ENCODE measurements around the gene NLGN1. TPM values are rescaled to one million over a fixed set of nuclear protein-coding genes. Genes with fewer than 3 reads are reported as not detected.
"Not testable (repeated sequence)": the region's sequence is repeated elsewhere in the genome, so short reads cannot be mapped to it uniquely, and the experiment has no call there.

NLGN1 gene
- 1 to 10 TPM; 2.2 to 5.8 (median 3.0) TPM for total RNA-seq

DNA sequence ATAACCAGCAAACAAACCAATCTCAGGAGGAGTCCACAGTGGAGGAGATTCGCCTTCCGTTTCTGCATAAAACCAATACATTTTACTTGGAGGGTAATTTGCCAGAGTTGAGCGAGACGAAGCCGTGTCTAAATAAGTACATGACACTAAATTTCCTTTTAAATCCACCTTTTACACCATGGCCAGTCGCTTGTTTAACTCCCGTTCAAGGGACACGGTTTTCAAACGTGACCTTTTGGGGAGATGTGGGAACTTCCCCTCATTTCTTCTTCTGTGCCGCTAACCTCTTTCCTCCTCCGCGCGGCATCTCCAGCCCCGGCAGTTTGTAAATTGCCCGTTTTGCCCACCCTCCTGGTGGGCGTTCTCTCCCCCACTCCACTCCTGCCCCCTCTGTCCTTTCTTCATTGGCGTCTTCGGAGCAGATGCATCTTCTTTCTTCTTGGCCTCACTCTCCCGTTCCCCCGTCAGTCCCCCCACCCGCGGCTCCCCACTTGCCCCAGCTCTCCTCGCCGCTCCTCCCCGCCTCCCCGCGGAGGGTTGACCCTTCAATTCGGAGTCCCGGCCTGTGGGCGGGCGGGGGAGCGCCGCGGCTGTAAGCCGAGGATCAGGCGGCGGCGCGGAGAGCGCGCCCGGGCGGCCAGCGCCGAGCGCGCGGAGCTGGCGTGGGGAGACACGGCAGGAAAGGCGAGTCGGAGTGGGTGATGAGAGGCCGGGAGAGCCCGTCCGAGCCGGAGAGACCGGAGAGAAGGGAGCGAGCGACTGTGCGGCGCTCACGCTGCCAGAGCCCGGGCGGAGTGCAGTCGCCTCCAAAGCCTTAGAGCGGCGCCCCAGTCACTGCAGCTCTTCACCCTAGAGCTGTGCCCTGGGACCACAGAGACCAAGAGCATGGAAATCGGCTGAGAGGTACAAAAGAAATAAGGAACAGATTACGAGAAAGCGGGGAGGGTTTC, at the start of gene NLGN1:
Gene NLGN1, plus strand, starts transcription at position 584 of the 950 bp plus-strand sequence.
- H3K4me1 ChIP-seq: peaks cover 34% of the 10 kb centered on the region
- H3K36me3 ChIP-seq: no peaks in the 10 kb centered on the region
- peaks cover 9% of the 10 kb centered on the region for H3K27me3 ChIP-seq
- H3K27ac ChIP-seq: peak within 1 kb of the TSS; percentile 80
- TF ChIP-seq POLR2AphosphoS5 (IDR thresholded peaks at IDR 0.05): no peak
- TF ChIP-seq POLR2A (IDR thresholded peaks at IDR 0.05): no peak
- no peak for TF ChIP-seq EP300 (IDR thresholded peaks at IDR 0.05)
- TF ChIP-seq, protein P1, sequence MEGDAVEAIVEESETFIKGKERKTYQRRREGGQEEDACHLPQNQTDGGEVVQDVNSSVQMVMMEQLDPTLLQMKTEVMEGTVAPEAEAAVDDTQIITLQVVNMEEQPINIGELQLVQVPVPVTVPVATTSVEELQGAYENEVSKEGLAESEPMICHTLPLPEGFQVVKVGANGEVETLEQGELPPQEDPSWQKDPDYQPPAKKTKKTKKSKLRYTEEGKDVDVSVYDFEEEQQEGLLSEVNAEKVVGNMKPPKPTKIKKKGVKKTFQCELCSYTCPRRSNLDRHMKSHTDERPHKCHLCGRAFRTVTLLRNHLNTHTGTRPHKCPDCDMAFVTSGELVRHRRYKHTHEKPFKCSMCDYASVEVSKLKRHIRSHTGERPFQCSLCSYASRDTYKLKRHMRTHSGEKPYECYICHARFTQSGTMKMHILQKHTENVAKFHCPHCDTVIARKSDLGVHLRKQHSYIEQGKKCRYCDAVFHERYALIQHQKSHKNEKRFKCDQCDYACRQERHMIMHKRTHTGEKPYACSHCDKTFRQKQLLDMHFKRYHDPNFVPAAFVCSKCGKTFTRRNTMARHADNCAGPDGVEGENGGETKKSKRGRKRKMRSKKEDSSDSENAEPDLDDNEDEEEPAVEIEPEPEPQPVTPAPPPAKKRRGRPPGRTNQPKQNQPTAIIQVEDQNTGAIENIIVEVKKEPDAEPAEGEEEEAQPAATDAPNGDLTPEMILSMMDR (IDR thresholded peaks at IDR 0.05): peak in 1 of 2 donors; percentile 4
- H3K4me3 ChIP-seq: peak within 1 kb of the TSS; percentile 83
- peak; percentile 74 to 86 for DNase-seq (ENCODE audit: low spot score in 2 of 2)
- no peaks in the 10 kb centered on the region for H3K9me3 ChIP-seq
- 1% methylated on average over 65 of the region's 70 CpGs for WGBS

DNA sequence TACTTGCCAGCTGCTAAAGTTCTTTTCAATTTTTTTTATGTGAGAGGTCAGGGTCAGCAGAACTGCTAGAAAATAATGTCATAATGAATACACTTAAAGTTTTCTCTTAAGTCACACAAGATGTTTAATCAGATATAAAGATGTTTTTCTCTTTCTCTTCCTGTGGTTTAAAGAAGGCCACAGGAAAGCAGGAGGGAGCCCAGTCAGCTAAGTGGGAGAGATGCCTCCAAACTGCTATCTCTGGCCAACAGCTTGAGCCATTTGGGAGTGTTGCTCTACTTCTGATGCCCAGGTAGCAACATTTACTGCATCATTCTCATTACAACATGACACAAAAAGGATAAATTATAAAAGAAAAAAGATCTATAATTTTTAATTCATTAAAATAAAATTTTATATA, 45.7 kb upstream of the NLGN1 start:
- Histone ChIP-seq H3K4me1 (no peaks in the 10 kb centered on the region), H3K4me3 (no peak overlapping the region), H3K27me3 (no peaks in the 10 kb centered on the region), H3K36me3 (no peaks in the 10 kb centered on the region), H3K27ac (no peak overlapping the region), H3K9me3 (no peaks in the 10 kb centered on the region)
- TF ChIP-seq EP300 (IDR thresholded peaks at IDR 0.05): no peak
- TF ChIP-seq, protein P1 (IDR thresholded peaks at IDR 0.05): no peak
- no peak for TF ChIP-seq POLR2A (IDR thresholded peaks at IDR 0.05)
- TF ChIP-seq POLR2AphosphoS5 (IDR thresholded peaks at IDR 0.05): no peak
- no peak for DNase-seq (ENCODE audit: low spot score in 2 of 2)

DNA sequence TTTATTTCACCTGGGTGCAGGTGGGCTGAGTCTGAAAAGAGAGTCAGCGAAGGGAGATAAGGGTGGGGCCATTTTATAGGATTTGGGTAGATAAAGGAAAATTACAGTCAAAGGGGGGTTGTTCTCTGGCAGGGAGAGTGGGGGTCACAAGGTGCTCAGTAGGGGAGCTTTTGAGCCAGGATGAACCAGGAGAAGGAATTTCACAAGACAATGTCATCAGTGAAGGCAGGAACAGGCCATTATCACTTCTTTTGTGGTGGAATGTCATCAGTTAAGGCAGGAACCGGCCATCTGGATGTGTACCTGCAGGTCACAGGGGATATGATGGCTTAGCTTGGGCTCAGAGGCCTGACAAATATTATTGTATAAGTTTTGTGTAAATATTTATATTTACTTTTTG, 44.4 kb upstream of the NLGN1 start:
- H3K4me3 ChIP-seq; H3K36me3 ChIP-seq; H3K27me3 ChIP-seq; H3K27ac ChIP-seq; H3K9me3 ChIP-seq; DNase-seq (ENCODE audit: low spot score in 2 of 2); H3K4me1 ChIP-seq: not testable (repeated sequence)
- WGBS: 67% methylated on average over 2 of the region's 2 CpGs

DNA sequence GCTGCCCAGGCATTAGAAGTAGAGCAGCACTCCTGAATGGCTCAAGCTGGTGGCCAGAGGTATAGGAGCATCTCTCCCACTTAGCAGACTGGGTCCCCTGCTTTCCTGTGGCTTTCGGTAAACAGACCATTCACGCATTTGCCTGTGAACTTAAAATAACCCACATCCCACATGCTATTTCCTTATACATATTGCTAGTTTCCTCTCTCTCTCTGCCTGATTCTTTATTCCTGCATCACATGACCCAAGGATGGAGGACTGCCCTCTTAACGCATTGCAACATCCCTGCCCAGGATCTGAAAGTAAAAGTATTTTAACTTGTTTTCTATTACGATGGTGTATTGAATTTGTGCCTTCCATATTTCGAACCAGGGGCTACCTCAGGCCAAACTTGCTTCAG, 43.4 kb upstream of the NLGN1 start:
- no peak for TF ChIP-seq POLR2AphosphoS5 (IDR thresholded peaks at IDR 0.05)

GRCh38 chr3:173371848-173372487, 25.6 kb upstream of the NLGN1 start:
- no peak for DNase-seq (ENCODE audit: low spot score in 2 of 2)
- TF ChIP-seq, protein P1 (IDR thresholded peaks at IDR 0.05): peak in 1 of 2 donors; percentile 50
- TF ChIP-seq POLR2A (IDR thresholded peaks at IDR 0.05): no peak
- WGBS: 50% methylated on average over 3 of the region's 3 CpGs

More for the DNA sequence above, 43.4 kb upstream of the NLGN1 start:
- H3K9me3 ChIP-seq: no peaks in the 10 kb centered on the region
- H3K4me1 ChIP-seq: no peaks in the 10 kb centered on the region
- H3K27me3 ChIP-seq: no peaks in the 10 kb centered on the region
- H3K4me3 ChIP-seq: no peak overlapping the region
- no peaks in the 10 kb centered on the region for H3K36me3 ChIP-seq
- H3K27ac ChIP-seq: no peak overlapping the region
- 88% methylated on average over 5 of the region's 5 CpGs for WGBS
- DNase-seq (ENCODE audit: low spot score in 2 of 2): no peak

GRCh38 chr3:173380681-173381080, 16.9 kb upstream of the NLGN1 start:
- peaks cover 9% of the 10 kb centered on the region for H3K27me3 ChIP-seq

More at GRCh38 chr3:173371848-173372487, 25.6 kb upstream of the NLGN1 start:
- no peak overlapping the region for H3K27ac ChIP-seq
- H3K27me3 ChIP-seq: no peaks in the 10 kb centered on the region
- H3K4me3 ChIP-seq: no peak overlapping the region
- H3K9me3 ChIP-seq: no peaks in the 10 kb centered on the region
- no peaks in the 10 kb centered on the region for H3K36me3 ChIP-seq
- H3K4me1 ChIP-seq: no peaks in the 10 kb centered on the region

GRCh38 chr3:173381936-173382335, 15.6 kb upstream of the NLGN1 start:
- WGBS: 81% methylated on average over 4 of the region's 5 CpGs
- H3K4me3 ChIP-seq: not testable (repeated sequence)

More at GRCh38 chr3:173380681-173381080, 16.9 kb upstream of the NLGN1 start:
- no peaks in the 10 kb centered on the region for H3K4me1 ChIP-seq
- H3K36me3 ChIP-seq: no peaks in the 10 kb centered on the region
- no peak overlapping the region for H3K4me3 ChIP-seq
- no peak overlapping the region for H3K27ac ChIP-seq
- TF ChIP-seq POLR2A (IDR thresholded peaks at IDR 0.05) (no peak), EP300 (IDR thresholded peaks at IDR 0.05) (no peak)
- TF ChIP-seq, protein P1 (IDR thresholded peaks at IDR 0.05): no peak
- no peaks in the 10 kb centered on the region for H3K9me3 ChIP-seq
- 93% methylated on average over 3 of the region's 3 CpGs for WGBS
- no peak for DNase-seq (ENCODE audit: low spot score in 2 of 2)

More at GRCh38 chr3:173381936-173382335, 15.6 kb upstream of the NLGN1 start:
- H3K27me3 ChIP-seq; H3K36me3 ChIP-seq; H3K4me1 ChIP-seq; H3K27ac ChIP-seq; H3K9me3 ChIP-seq; DNase-seq (ENCODE audit: low spot score in 2 of 2): not testable (repeated sequence)

All from suprapubic skin (tissue), 4 donors.